Keratinocyte (primary cell): ENCODE results near the gene DOK4. TPM values are rescaled to one million over a fixed set of nuclear protein-coding genes. Genes with fewer than 3 reads are reported as not detected.

Source experiments
- DNase-seq: peaks from one replicate; pipeline ENCODE4 v3.0.0-alpha.2; 2011; ENCODE audit warnings: low read depth, missing footprints, low spot score
- FAIRE-seq: peaks from 2 replicates; lab custom pipeline; 2011; peaks lifted over from hg19 to GRCh38; lab: Jason Lieb, UNC
- H2AFZ ChIP-seq: 2 replicates; pipeline ENCODE4 v1.6.0; 2012; ENCODE audit warnings: low read length, control low read depth, inconsistent platforms; ENCODE audit not compliant: control insufficient read depth
- H3K27ac ChIP-seq: 2 replicates; pipeline ENCODE4 v1.5.1; 2011; ENCODE audit warnings: low read length; ENCODE audit not compliant: control insufficient read depth, insufficient read depth
- H3K27me3 ChIP-seq: 3 replicates; pipeline ENCODE4 v1.6.0; 2011; ENCODE audit warnings: low read length; ENCODE audit not compliant: control insufficient read depth, insufficient read depth; ENCODE audit errors: extremely low read depth
- H3K36me3 ChIP-seq, 2 experiments: 2 replicates in 1 of 2; 3 replicates in 1 of 2; pipeline ENCODE4 v1.5.1; 2011; ENCODE audit warnings: low read length in 2 of 2, mild to moderate bottlenecking in 1 of 2; ENCODE audit not compliant: control insufficient read depth in 2 of 2, insufficient read depth in 2 of 2; ENCODE audit errors: extremely low read depth in 1 of 2
- H3K4me1 ChIP-seq: 3 replicates; pipeline ENCODE4 v1.5.1; 2011; ENCODE audit warnings: low read length; ENCODE audit not compliant: control insufficient read depth, insufficient read depth; ENCODE audit errors: extremely low read depth
- H3K4me2 ChIP-seq: 3 replicates; pipeline ENCODE4 v1.6.0; 2011; ENCODE audit warnings: low read depth, low read length; ENCODE audit not compliant: control insufficient read depth, insufficient read depth; ENCODE audit errors: extremely low read depth
- H3K4me3 ChIP-seq, 3 experiments: fragments of 200-600 bp in 1 of 3; sonication (generic) in 1 of 3; 2 replicates in 2 of 3; 3 replicates in 1 of 3; pipeline ENCODE4 v1.5.1; 2011 to 2016; ENCODE audit warnings: low read length in 3 of 3, mild to moderate bottlenecking in 3 of 3, control low read depth in 2 of 3, inconsistent platforms in 1 of 3, low read depth in 1 of 3, mixed read lengths in 1 of 3, mixed run types in 1 of 3, moderate library complexity in 1 of 3; ENCODE audit not compliant: control insufficient read depth in 2 of 3, insufficient read depth in 2 of 3; ENCODE audit errors: extremely low read depth in 1 of 3
- H3K79me2 ChIP-seq: 2 replicates; pipeline ENCODE4 v1.6.0; 2012; ENCODE audit warnings: low read length; ENCODE audit not compliant: control insufficient read depth, insufficient read depth
- H3K9ac ChIP-seq: 3 replicates; pipeline ENCODE4 v1.6.0; 2011; ENCODE audit warnings: low read length; ENCODE audit not compliant: control insufficient read depth, insufficient read depth; ENCODE audit errors: extremely low read depth
- H3K9me1 ChIP-seq: 3 replicates; pipeline ENCODE4 v1.6.0; 2011; ENCODE audit warnings: low read length; ENCODE audit not compliant: control insufficient read depth, insufficient read depth; ENCODE audit errors: extremely low read depth
- H3K9me3 ChIP-seq: 2 replicates; pipeline ENCODE4 v1.5.1; 2012; ENCODE audit warnings: low read depth, low read length; ENCODE audit not compliant: control insufficient read depth
- H4K20me1 ChIP-seq: 3 replicates; pipeline ENCODE4 v1.6.0; 2011; ENCODE audit warnings: low read length; ENCODE audit not compliant: control insufficient read depth, insufficient read depth; ENCODE audit errors: extremely low read depth
- CTCF ChIP-seq, 3 experiments: IDR thresholded peaks in 1 of 3; conservative IDR thresholded peaks in 1 of 3; optimal IDR thresholded peaks in 1 of 3; 2 replicates in 2 of 3; 3 replicates in 1 of 3; pipeline versions ENCODE3 to v1.5.1; 2011; ENCODE audit warnings: low read length in 3 of 3, mild to moderate bottlenecking in 3 of 3, moderate library complexity in 2 of 3, control low read depth in 1 of 3, inconsistent platforms in 1 of 3; ENCODE audit not compliant: insufficient read depth in 2 of 3; ENCODE audit errors: extremely low read depth in 1 of 3
- EZH2 ChIP-seq: IDR thresholded peaks from one replicate; pipeline ENCODE4 v1.6.1; 2012; ENCODE audit warnings: inconsistent platforms, mild to moderate bottlenecking, low read length, moderate library complexity
- dilution Hi-C: fragments of 300-500 bp; cut with MboI; formaldehyde crosslinking; loops from one replicate; pipeline ENCODE4 v1.7.0; 2020; ENCODE audit warnings: low sequenced_read_pairs; ENCODE audit not compliant: extremely low pct_ligation_motif_present
- polyA plus RNA-seq, 5 experiments: library from polyadenylated mRNA; depleted of rRNA in 3 of 5; stranded (reverse) in 3 of 5; stranded (forward) in 1 of 5; unstranded in 1 of 5; fragments of >200 nt; gene quantifications; 1 replicate in 1 of 5; 2 replicates in 3 of 5; 3 replicates in 1 of 5; pipeline versions ENCODE4 v1.2.1 to v1.2.3, GENCODE V29; 2011 to 2012; ENCODE audit warnings: missing spikeins in 2 of 5, low read depth in 1 of 5, low replicate concordance in 1 of 5

DOK4 gene
- polyA plus RNA-seq, 1 donor (not counting 4 experiments of a cell fraction or from before 2014, with no cell fraction given): 17.6 TPM

DNA sequence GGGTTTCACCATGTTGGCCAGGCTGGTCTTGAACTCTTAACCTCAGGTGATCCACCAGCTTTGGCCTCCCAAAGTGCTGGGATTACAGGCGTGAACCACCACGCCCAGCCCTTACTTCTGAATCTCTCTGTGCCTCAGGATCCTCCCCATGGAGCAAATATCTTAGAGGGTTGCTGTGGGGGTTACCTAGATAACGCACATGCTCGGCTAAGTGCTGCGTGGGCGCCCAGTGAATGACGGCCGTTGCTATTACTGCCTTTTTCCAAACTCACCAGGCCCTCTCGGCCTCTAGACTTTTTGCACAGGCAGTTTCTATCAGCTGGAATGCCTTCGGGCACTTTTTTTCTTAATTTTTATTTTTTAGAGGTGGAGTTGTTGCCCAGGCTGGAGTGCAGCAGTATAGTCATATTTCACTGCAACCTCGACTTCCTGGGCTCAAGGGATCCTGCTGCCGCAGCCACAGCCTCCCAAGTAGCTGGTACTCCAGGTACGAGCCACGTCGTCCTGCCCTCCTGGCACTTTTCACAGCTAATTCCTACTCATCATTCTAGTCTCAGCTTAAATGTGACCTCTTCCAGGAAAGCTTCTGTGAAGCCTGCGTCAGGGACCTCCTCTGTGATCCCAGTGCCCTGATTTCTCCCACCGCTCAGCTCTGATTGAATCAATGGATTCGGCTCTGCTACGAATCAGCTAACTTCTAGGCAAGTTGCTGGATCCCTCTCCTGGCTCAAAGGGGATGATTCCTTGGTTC, 41.5 kb upstream of the DOK4 start:
- Histone ChIP-seq H3K9ac (no peak overlapping the region), H3K9me1 (no peaks in the 10 kb centered on the region), H3K4me3 (no peak overlapping the region), H3K27me3 (no peaks in the 10 kb centered on the region), H3K9me3 (no peaks in the 10 kb centered on the region), H3K27ac (no peak overlapping the region), H3K36me3 (no peaks in the 10 kb centered on the region), H3K79me2 (no peaks in the 10 kb centered on the region), H4K20me1 (no peaks in the 10 kb centered on the region), H3K4me1 (peaks cover 7% of the 10 kb centered on the region), H3K4me2 (no peak overlapping the region), H2AFZ (no peak overlapping the region)
- FAIRE-seq (peak; percentile 32), DNase-seq (no peak)
- dilution Hi-C loops: no loop called here
- TF ChIP-seq CTCF (optimal IDR thresholded peaks at IDR 0.05 in 1 of 3, IDR thresholded peaks at IDR 0.05 in 1 of 3, conservative IDR thresholded peaks at IDR 0.05 in 1 of 3; ENCODE audit: extremely low read depth in 1 of 3, insufficient read depth in 2 of 3, low read length in 3 of 3) (no peak), EZH2 (no peak)

- H3K36me3 ChIP-seq: no peaks in the 10 kb centered on the region
- no peaks in the 10 kb centered on the region for H4K20me1 ChIP-seq
- FAIRE-seq (no peak), DNase-seq (no peak)
- H2AFZ ChIP-seq: no peak overlapping the region
- no peaks in the 10 kb centered on the region for H3K9me1 ChIP-seq
- no peaks in the 10 kb centered on the region for H3K27me3 ChIP-seq
- no peak overlapping the region for H3K27ac ChIP-seq
- no peaks in the 10 kb centered on the region for H3K79me2 ChIP-seq
- H3K4me3 ChIP-seq: no peak overlapping the region
- no peak overlapping the region for H3K9ac ChIP-seq
- TF ChIP-seq CTCF (optimal IDR thresholded peaks at IDR 0.05 in 1 of 3, IDR thresholded peaks at IDR 0.05 in 1 of 3, conservative IDR thresholded peaks at IDR 0.05 in 1 of 3; ENCODE audit: extremely low read depth in 1 of 3, insufficient read depth in 2 of 3, low read length in 3 of 3) (no peak), EZH2 (no peak)
- H3K9me3 ChIP-seq: no peaks in the 10 kb centered on the region
- dilution Hi-C loops: no loop called here
- no peak overlapping the region for H3K4me2 ChIP-seq
- H3K4me1 ChIP-seq: peaks cover 7% of the 10 kb centered on the region
Observed at GRCh38 chr16:57527027-57527426, 40.7 kb upstream of the DOK4 start.
